RWPE1 (cell line): ENCODE results near the gene LARGE1.

Source experiments
- CTCF ChIA-PET: fragments of 350-600 bp; sonication (Branson Sonifier 250); formaldehyde crosslinking; extraction: SDS; loops from one replicate; lab custom pipeline; 2021; lab: Yijun Ruan, JAX
- POLR2A ChIA-PET: fragments of 400-600 bp; formaldehyde crosslinking; extraction: SDS; loops from one replicate; lab custom pipeline; 2020; ENCODE audit warnings: antibody characterized with exemption; ENCODE audit not compliant: low non-redundant PET; lab: Yijun Ruan, JAX
- DNase-seq: peaks from one replicate; pipeline ENCODE4 v3.0.0; 2012; ENCODE audit warnings: low spot score
- H3K27ac ChIP-seq: fragments of 450-650 bp; 2 replicates; pipeline ENCODE4 v1.5.1; 2017
- TF ChIP-seq, protein P1 (sequence below): fragments of 450-650 bp; conservative IDR thresholded peaks from 2 replicates; pipeline ENCODE4 v1.5.1; 2017; ENCODE audit warnings: low read depth, mild to moderate bottlenecking

The LARGE1 gene

DNA sequence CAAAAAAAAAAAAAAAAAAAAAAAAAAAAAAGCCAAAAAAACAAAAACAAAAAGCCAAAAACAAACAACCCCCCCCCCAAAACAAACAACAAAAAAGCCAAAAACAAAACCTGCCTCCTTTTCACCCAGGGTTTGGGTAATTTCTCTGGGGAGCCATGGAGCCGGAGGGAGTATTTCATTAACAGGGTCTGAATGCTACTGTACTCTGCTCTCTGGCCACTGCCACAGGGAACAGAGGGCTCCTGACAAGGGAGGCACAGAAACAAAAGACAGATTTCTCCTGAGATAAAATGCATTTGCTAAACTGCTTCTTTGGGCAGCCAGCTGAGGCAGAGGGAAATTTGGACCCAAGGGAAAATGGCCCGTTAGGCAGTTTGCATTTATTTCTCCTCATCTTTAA is 596.0 kb downstream of the LARGE1 start:
- H3K27ac ChIP-seq, result no peak overlapping the region
- TF ChIP-seq, protein P1, sequence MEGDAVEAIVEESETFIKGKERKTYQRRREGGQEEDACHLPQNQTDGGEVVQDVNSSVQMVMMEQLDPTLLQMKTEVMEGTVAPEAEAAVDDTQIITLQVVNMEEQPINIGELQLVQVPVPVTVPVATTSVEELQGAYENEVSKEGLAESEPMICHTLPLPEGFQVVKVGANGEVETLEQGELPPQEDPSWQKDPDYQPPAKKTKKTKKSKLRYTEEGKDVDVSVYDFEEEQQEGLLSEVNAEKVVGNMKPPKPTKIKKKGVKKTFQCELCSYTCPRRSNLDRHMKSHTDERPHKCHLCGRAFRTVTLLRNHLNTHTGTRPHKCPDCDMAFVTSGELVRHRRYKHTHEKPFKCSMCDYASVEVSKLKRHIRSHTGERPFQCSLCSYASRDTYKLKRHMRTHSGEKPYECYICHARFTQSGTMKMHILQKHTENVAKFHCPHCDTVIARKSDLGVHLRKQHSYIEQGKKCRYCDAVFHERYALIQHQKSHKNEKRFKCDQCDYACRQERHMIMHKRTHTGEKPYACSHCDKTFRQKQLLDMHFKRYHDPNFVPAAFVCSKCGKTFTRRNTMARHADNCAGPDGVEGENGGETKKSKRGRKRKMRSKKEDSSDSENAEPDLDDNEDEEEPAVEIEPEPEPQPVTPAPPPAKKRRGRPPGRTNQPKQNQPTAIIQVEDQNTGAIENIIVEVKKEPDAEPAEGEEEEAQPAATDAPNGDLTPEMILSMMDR, result no peak
- CTCF ChIA-PET, result no interaction called here
- no peak for DNase-seq
- POLR2A ChIA-PET, result no interaction called here

DNA sequence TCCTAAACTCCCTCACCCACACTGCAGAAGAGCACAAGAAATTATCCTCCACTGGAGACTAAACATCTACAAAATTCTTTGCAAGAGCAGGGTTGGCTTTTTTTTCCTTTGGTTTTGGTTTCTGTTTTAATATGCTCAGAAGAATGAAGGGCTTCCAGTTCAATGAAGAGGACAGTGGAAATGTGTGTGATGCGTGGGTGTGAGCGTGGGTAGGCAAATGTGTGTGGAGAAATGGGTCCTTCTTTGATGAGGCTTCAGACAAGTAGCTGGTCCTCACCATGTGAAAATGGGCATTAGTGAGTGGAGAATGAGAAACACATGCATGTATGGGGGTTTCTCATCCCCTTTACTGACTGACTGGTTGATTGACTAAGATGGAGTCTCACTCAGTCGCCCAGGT is 598.8 kb downstream of the LARGE1 start:
- H3K27ac ChIP-seq, result no peak overlapping the region

DNA sequence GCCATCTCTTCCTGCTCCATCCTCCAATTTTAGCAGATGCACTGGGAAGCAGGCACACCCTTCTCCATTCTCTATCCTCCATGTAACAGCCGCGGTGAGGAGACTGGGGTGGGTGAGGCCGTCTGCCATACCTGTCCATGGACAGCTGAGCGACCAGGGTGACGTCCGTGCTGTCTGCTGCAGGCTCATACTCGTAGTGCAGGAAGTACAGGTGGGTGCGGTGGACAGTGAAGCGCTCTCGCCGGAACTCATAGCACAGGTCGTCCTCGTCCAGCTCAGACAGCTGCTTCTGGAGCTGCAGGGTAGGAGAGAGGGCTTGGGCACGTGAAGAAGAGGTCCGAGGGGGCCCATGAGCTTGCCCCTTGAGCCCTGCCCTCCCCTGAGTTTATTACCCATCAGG is 604.3 kb downstream of the LARGE1 start:
- DNase-seq, result no peak
- CTCF ChIA-PET, result no interaction called here
- TF ChIP-seq, protein P1, result no peak
- POLR2A ChIA-PET, result no interaction called here
- no peak overlapping the region for H3K27ac ChIP-seq

More for the DNA sequence above, 598.8 kb downstream of the LARGE1 start:
- DNase-seq, result no peak
- ChIA-PET CTCF (no interaction called here), POLR2A (no interaction called here)
- TF ChIP-seq, protein P1, result no peak

DNA sequence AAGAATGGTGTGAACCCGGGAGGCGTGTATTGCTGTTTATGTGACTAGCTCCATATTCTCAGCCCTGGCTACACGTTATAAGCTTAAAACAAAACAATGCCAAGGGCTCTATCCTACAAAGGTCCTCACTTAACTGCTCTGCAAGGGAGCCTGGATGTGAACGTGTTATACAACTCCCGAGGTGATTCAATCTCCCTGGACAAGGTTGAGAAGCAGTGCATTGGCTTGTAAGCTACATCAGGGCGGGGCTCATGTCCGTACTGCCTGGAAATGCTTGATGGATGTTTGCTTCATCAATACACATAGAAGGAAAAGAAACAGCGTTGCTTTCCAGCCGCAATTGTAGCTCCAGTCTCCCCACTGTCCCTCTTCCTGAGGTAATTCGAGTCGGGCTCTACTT is 605.2 kb downstream of the LARGE1 start:
- ChIA-PET POLR2A (no interaction called here), CTCF (no interaction called here)
- no peak overlapping the region for H3K27ac ChIP-seq
- TF ChIP-seq, protein P1, result no peak
- no peak for DNase-seq

DNA sequence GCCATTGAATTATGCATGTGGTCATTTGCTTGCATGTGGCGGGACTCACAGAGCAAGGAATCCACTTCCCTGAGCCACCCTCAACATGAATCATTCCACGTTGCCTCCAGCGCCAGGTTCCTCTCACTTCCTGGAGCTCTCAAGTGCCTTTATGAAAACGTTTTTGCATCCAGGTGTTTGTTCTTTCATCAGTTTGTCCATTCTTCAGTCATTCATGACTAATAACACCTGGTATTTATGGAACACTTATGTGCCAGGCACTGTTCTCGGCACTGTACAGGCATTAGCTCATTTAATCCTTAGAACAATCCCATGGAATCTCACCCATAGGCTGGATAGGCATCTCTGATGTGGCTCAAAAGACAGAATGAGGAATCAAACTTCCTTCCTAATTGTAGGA is 606.0 kb downstream of the LARGE1 start:
- no peak for DNase-seq
- TF ChIP-seq, protein P1, result no peak
- CTCF ChIA-PET, result interaction anchor here (1.2 kb wide), 1 partner anchor 12 kb away, joined by 4 read pairs; no protein-coding TSS in a partner anchor
- POLR2A ChIA-PET, result no interaction called here
- no peak overlapping the region for H3K27ac ChIP-seq

DNA sequence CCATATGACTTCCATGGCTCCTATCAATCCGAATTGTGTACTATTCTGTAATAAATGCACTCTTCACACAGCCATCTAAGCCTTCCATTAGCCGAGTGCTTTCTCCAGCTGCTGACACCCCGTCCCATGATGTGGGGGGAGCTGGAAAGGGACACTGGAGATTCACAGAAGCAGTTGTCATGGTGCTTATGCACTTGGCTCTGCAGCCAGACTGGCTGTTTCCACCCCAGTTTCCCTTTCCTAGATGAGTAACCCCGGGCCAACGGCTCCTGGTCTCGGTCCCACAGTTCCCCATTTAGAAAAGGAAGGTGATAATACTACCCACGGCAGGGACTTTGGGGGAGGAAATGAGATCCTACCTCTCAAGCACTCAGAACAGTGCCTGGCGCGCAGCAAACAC is 617.2 kb downstream of the LARGE1 start:
- ChIA-PET POLR2A (no interaction called here), CTCF (interaction anchor here (0.6 to 1.5 kb wide), 2 partner anchors 11 to 277 kb away, joined by 4 read pairs; no protein-coding TSS in a partner anchor)
- no peak for DNase-seq
- TF ChIP-seq, protein P1, result no peak
- H3K27ac ChIP-seq, result no peak overlapping the region
